ENCODE data around the gene MORC1. TPM values are rescaled to one million over a fixed set of nuclear protein-coding genes. Genes with fewer than 3 reads are reported as not detected.

The MORC1 gene
- total and polyA plus RNA-seq, 7 donors: not detected

DNA sequence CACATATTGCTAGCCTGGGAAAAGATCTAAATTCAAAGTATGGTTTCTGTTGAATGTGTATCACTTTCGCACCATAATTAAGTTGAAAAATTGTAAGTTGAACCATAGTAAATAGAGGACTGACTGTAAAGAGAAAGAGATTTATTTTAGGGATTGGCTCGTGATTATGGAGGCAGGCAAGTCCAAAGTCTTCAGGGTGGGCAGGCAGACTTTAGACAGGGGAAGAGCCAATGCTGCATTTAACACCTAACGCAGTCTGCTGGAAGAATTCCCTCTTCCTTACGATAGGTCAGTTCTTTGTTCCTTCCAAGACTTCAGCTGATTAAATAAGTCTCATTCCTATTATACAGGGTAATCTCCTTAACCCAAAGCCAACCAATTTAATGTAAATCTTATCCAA is 34.4 kb upstream of the MORC1 start:
- WGBS, 3 donors: 61 to 76% (median 73%) methylated on average over 4 of the region's 4 CpGs
- H3K27ac ChIP-seq: no peak overlapping the region
- H3K27me3 ChIP-seq (ENCODE audit: insufficient read depth in 3 of 3, low read length in 2 of 3): no peaks in the 10 kb centered on the region
- ATAC-seq (no peak), DNase-seq (no peak)
- TF ChIP-seq CTCF (IDR thresholded peaks at IDR 0.05): no peak
- no peaks in the 10 kb centered on the region for H3K4me1 ChIP-seq
- intact Hi-C loops (cut with DNase I): no loop called here
- H3K9me3 ChIP-seq: no peaks in the 10 kb centered on the region
- no peaks in the 10 kb centered on the region for H3K36me3 ChIP-seq (ENCODE audit: insufficient read depth in 1 of 2, low read depth in 1 of 2)
- no peak overlapping the region for H3K4me3 ChIP-seq

GRCh38 chr3:109149078-109149477 is 31.1 kb upstream of the MORC1 start:
- Histone ChIP-seq H3K27ac (no peak overlapping the region), H3K4me1 (no peaks in the 10 kb centered on the region), H3K36me3 (ENCODE audit: insufficient read depth in 1 of 2, low read depth in 1 of 2) (no peaks in the 10 kb centered on the region), H3K9me3 (no peaks in the 10 kb centered on the region), H3K27me3 (ENCODE audit: insufficient read depth in 3 of 3, low read length in 2 of 3) (peaks cover 0 to 3% (median 0%) of the 10 kb centered on the region in 3 donors), H3K4me3 (no peak overlapping the region)
- TF ChIP-seq CTCF (IDR thresholded peaks at IDR 0.05): no peak
- WGBS, 3 donors: 86 to 97% (median 91%) methylated on average over 2 of the region's 2 CpGs
- ATAC-seq (no peak), DNase-seq (no peak)
- intact Hi-C loops (cut with DNase I): no loop called here

DNA sequence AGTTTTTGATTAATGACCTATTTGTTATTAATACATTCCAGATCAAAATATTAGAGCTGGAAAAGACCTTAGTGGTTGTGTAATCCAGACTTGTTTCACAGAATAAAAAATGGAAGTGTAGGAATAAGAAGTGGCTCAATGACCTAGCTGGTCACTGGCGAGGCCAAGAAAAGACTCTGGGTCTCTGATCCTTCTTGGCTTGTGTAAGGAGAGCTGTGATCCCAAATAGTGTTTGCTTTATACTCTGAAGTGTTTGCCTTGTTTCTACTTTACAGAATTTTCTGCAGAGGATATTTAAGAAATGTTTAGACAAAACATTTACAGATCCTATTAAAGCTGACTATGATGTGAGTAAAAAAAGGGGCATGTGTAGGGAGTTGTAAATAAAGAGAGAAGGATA is 25.7 kb upstream of the MORC1 start:
- ATAC-seq (no peak), DNase-seq (no peak)
- Histone ChIP-seq H3K4me1 (no peaks in the 10 kb centered on the region), H3K9me3 (no peaks in the 10 kb centered on the region), H3K27ac (no peak overlapping the region), H3K36me3 (ENCODE audit: insufficient read depth in 1 of 2, low read depth in 1 of 2) (no peaks in the 10 kb centered on the region), H3K27me3 (ENCODE audit: insufficient read depth in 3 of 3, low read length in 2 of 3) (peaks cover 0 to 3% (median 0%) of the 10 kb centered on the region in 3 donors), H3K4me3 (no peak overlapping the region)
- 82 to 83% (median 83%) methylated on average over 1 of the region's 1 CpG for WGBS, 3 donors
- no peak for TF ChIP-seq CTCF (IDR thresholded peaks at IDR 0.05)
- intact Hi-C loops (cut with DNase I): no loop called here

GRCh38 chr3:109140318-109140717 is 22.4 kb upstream of the MORC1 start:
- Histone ChIP-seq H3K9me3 (no peaks in the 10 kb centered on the region), H3K27ac (no peak overlapping the region), H3K4me1 (no peaks in the 10 kb centered on the region), H3K4me3 (no peak overlapping the region), H3K27me3 (ENCODE audit: insufficient read depth in 3 of 3, low read length in 2 of 3) (no peaks in the 10 kb centered on the region), H3K36me3 (ENCODE audit: insufficient read depth in 1 of 2, low read depth in 1 of 2) (no peaks in the 10 kb centered on the region)
- ATAC-seq (no peak), DNase-seq (no peak)
- intact Hi-C loops (cut with DNase I): no loop called here
- TF ChIP-seq CTCF (IDR thresholded peaks at IDR 0.05): no peak
- WGBS, 3 donors: 70 to 75% (median 73%) methylated on average over 4 of the region's 4 CpGs

GRCh38 chr3:109137761-109138160 is 19.8 kb upstream of the MORC1 start:
- no peak for DNase-seq
- H3K9me3 ChIP-seq: no peaks in the 10 kb centered on the region
- 25 to 31% (median 27%) methylated on average over 2 of the region's 2 CpGs for WGBS, 3 donors
- H3K4me1 ChIP-seq: no peaks in the 10 kb centered on the region
- intact Hi-C loops (cut with DNase I): no loop called here
- ATAC-seq: no peak
- TF ChIP-seq CTCF (IDR thresholded peaks at IDR 0.05): no peak
- H3K36me3 ChIP-seq (ENCODE audit: insufficient read depth in 1 of 2, low read depth in 1 of 2): no peaks in the 10 kb centered on the region
- no peak overlapping the region for H3K4me3 ChIP-seq
- no peaks in the 10 kb centered on the region for H3K27me3 ChIP-seq (ENCODE audit: insufficient read depth in 3 of 3, low read length in 2 of 3)
- no peak overlapping the region for H3K27ac ChIP-seq
